Neural progenitor cell (in vitro differentiated cells): ENCODE results near the gene ASCL5. TPM values are rescaled to one million over a fixed set of nuclear protein-coding genes. Genes with fewer than 3 reads are reported as not detected.
A peak's percentile ranks its signal among the peaks of the same experiment; 100 is the strongest.

Experiments used
- DNase-seq: peaks from one replicate; pipeline ENCODE4 v3.0.0-alpha.2; 2016; ENCODE audit warnings: low spot score
- H2AFZ ChIP-seq: fragments of 200-600 bp; sonication (generic); replicated peaks from 2 replicates; pipeline ENCODE4 v1.6.1; 2016; ENCODE audit warnings: antibody characterized with exemption
- H3F3A ChIP-seq: fragments of 200-600 bp; sonication (generic); 2 replicates; pipeline ENCODE4 v1.6.1; 2016; ENCODE audit warnings: antibody characterized with exemption, low read depth
- H3K27ac ChIP-seq: fragments of 200-600 bp; sonication (generic); 2 replicates; pipeline ENCODE4 v1.5.1; 2016; ENCODE audit warnings: mild to moderate bottlenecking
- H3K27me3 ChIP-seq: fragments of 200-600 bp; sonication (generic); 2 replicates; pipeline ENCODE4 v1.6.1; 2016; ENCODE audit warnings: mild to moderate bottlenecking, moderate library complexity
- H3K36me3 ChIP-seq: fragments of 200-600 bp; sonication (generic); 2 replicates; pipeline ENCODE4 v1.5.1; 2016
- H3K4me1 ChIP-seq: fragments of 200-600 bp; sonication (generic); 2 replicates; pipeline ENCODE4 v1.6.1; 2016; ENCODE audit warnings: mixed run types
- H3K4me2 ChIP-seq: fragments of 200-600 bp; sonication (generic); 2 replicates; pipeline ENCODE4 v1.6.1; 2016
- H3K4me3 ChIP-seq: fragments of 200-600 bp; sonication (generic); 2 replicates; pipeline ENCODE4 v1.5.1; 2016
- H3K79me2 ChIP-seq: fragments of 200-600 bp; sonication (generic); 2 replicates; pipeline ENCODE4 v1.6.1; 2016; ENCODE audit warnings: low read depth
- H3K9ac ChIP-seq: fragments of 200-600 bp; sonication (generic); 2 replicates; pipeline ENCODE4 v1.6.1; 2016
- H3K9me3 ChIP-seq: fragments of 200-600 bp; sonication (generic); 2 replicates; pipeline ENCODE4 v1.5.1; 2016; ENCODE audit warnings: low read depth
- H4K20me1 ChIP-seq: fragments of 200-600 bp; sonication (generic); 2 replicates; pipeline ENCODE4 v1.6.1; 2016; ENCODE audit warnings: low read depth
- H3K27ac Mint-ChIP-seq: 3 replicates; pipeline ENCODE4 v1.8.0; 2021; ENCODE audit warnings: mixed read lengths
- H3K27me3 Mint-ChIP-seq: 2 replicates; pipeline ENCODE4 v1.8.0; 2022; ENCODE audit warnings: low read depth, mild to moderate bottlenecking, inconsistent platforms, moderate library complexity, mixed read lengths; ENCODE audit not compliant: insufficient read depth
- H3K36me3 Mint-ChIP-seq: 3 replicates; pipeline ENCODE4 v1.8.0; 2021; ENCODE audit warnings: mixed read lengths
- H3K4me1 Mint-ChIP-seq: 3 replicates; pipeline ENCODE4 v1.8.0; 2021; ENCODE audit warnings: mixed read lengths
- H3K4me3 Mint-ChIP-seq: 3 replicates; pipeline ENCODE4 v1.8.0; 2021; ENCODE audit warnings: mild to moderate bottlenecking, moderate library complexity, mixed read lengths
- H3K9me3 Mint-ChIP-seq: 3 replicates; pipeline ENCODE4 v1.8.0; 2020; ENCODE audit warnings: mixed read lengths
- EZH2 ChIP-seq: fragments of 200-600 bp; sonication (generic); IDR thresholded peaks from 2 replicates; pipeline ENCODE4 v1.6.1; 2017; ENCODE audit warnings: antibody characterized with exemption, mild to moderate bottlenecking, moderate library complexity
- EZH2phosphoT487 ChIP-seq: fragments of 200-600 bp; sonication (generic); IDR thresholded peaks from 2 replicates; pipeline ENCODE4 v1.6.1; 2017; ENCODE audit warnings: antibody characterized with exemption
- total RNA-seq: library from RNA; depleted of rRNA; stranded (reverse); fragments of >200 nt; gene quantifications from 2 replicates; pipeline ENCODE4 v1.2.3, GENCODE V29; 2015; ENCODE audit warnings: low replicate concordance
- TF ChIP-seq, protein P1 (sequence below): fragments of 200-600 bp; sonication (generic); IDR thresholded peaks from 2 replicates; pipeline ENCODE4 v1.5.1; 2017; ENCODE audit warnings: antibody characterized with exemption, mild to moderate bottlenecking

ASCL5 gene
- total RNA-seq, 1 donor from 2014 or later = not detected

DNA sequence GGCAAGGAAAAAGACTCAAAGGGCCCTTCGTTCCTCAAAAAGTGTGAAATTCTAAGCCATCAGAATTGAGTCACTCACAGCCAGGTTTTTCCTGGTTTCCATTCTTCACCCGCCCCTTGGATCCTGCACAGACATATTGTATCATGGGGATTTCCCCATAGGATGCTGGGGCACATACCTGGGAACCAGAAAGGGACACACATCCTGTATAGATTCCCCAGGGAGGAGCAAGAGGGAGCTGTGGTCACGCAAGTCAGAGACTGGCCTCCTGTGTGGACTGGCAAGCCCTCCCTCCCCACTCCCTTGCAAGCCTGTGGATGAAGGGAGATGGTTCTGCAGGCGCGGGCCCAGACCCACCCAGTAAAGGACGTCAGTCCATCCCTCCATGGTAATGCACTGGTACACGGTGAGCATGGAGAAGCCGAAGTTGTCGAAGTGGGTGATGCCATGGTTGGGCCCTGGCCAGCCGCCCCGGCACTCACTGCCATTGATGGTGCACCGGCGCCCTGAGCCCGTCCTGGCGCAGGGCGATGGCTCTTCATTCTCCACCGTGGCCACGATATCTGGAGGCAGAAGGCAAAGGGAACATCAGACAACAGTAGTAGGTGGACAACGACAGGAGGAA lies 38.0 kb downstream of the ASCL5 start:
- TF ChIP-seq, protein P1, sequence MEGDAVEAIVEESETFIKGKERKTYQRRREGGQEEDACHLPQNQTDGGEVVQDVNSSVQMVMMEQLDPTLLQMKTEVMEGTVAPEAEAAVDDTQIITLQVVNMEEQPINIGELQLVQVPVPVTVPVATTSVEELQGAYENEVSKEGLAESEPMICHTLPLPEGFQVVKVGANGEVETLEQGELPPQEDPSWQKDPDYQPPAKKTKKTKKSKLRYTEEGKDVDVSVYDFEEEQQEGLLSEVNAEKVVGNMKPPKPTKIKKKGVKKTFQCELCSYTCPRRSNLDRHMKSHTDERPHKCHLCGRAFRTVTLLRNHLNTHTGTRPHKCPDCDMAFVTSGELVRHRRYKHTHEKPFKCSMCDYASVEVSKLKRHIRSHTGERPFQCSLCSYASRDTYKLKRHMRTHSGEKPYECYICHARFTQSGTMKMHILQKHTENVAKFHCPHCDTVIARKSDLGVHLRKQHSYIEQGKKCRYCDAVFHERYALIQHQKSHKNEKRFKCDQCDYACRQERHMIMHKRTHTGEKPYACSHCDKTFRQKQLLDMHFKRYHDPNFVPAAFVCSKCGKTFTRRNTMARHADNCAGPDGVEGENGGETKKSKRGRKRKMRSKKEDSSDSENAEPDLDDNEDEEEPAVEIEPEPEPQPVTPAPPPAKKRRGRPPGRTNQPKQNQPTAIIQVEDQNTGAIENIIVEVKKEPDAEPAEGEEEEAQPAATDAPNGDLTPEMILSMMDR = no peak
- TF ChIP-seq EZH2phosphoT487 (no peak), EZH2 (no peak)
- Histone ChIP-seq H2AFZ (peak overlapping the region; percentile 48), H3K36me3 (no peaks in the 10 kb centered on the region), H3K27ac (no peak overlapping the region), H3K4me2 (peak overlapping the region; percentile 59), H3K9me3 (no peaks in the 10 kb centered on the region), H4K20me1 (no peaks in the 10 kb centered on the region), H3K4me1 (peaks cover 15% of the 10 kb centered on the region), H3K79me2 (no peaks in the 10 kb centered on the region), H3K4me3 (no peak overlapping the region), H3F3A (peaks cover 12% of the 10 kb centered on the region), H3K27me3 (no peaks in the 10 kb centered on the region), H3K9ac (no peak overlapping the region)
- Mint-ChIP-seq H3K36me3 (no peaks in the 10 kb centered on the region), H3K4me3 (no peak overlapping the region), H3K4me1 (peaks cover 73% of the 10 kb centered on the region), H3K9me3 (no peaks in the 10 kb centered on the region), H3K27ac (peak overlapping the region; percentile 3), H3K27me3 (peaks cover 4% of the 10 kb centered on the region)
- no peak for DNase-seq

DNA sequence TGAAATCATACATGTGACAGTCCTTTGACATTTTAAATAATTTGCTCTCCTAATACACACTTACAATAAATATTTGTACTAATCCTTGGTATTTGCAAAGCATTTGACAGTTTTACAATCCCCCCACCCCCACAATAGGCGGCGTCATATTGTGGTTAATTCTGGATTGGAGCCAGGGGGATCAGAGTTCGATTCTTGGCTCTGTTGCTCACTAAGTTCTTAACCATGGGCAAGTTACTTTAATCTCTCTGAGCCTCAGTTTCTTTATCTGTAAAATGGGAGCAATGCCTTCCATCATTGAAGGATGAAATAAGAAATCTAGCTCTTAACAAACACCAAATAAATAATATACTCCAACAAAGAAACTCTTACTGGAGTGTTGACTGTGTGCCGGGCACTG lies 38.6 kb downstream of the ASCL5 start:
- no peak overlapping the region for H3K27ac Mint-ChIP-seq

DNA sequence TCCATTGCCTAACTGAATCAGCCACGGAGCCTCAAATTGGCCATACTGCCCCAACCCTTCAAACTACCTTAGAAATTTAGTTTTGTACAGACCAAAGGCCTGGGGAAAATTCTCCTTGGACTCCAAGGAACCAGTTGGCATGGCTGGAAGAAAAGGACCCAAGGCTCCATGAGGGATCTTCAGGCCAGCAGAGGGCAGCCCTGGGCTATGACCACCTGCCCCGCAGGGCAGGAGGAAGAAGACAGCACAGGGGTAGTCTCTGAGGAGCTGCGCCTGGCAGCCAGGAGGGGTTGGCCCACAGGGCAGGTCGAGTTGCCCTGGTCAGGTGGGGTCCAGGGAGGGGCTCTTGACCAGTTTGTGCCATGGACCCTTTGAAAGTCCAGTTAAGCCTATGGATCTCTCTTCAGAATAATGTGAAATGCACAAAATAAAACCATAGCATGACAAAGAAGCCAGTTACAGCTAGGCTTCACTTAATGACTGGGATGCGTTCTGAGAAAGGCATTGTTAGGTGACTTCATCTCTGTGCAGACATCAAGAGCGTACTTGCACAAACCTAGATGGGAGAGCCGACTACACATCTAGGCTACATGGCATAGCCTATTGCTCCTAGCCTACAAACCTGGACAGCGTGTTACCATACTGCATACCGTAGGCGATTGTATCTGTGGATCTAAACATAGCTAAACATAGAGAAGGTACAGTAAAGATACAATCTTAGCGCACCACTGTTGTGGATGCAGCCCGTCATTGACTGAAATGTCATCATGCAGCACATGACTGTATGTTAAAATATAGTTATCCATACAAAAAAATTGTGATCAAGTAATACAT lies 40.9 kb downstream of the ASCL5 start:
- Histone ChIP-seq H3K79me2 (no peaks in the 10 kb centered on the region), H3K4me2 (no peak overlapping the region), H3K27ac (no peak overlapping the region), H3K9me3 (no peaks in the 10 kb centered on the region), H4K20me1 (no peaks in the 10 kb centered on the region), H3K4me1 (peaks cover 15% of the 10 kb centered on the region), H3K9ac (no peak overlapping the region), H3F3A (peaks cover 12% of the 10 kb centered on the region), H3K27me3 (no peaks in the 10 kb centered on the region), H3K36me3 (no peaks in the 10 kb centered on the region), H3K4me3 (no peak overlapping the region), H2AFZ (no peak overlapping the region)
- H3K36me3 Mint-ChIP-seq = no peaks in the 10 kb centered on the region
- DNase-seq = peak; percentile 80
- H3K27ac Mint-ChIP-seq = peak overlapping the region; percentile 94
- H3K9me3 Mint-ChIP-seq = no peaks in the 10 kb centered on the region
- TF ChIP-seq, protein P1 = peak; percentile 78
- no peak for TF ChIP-seq EZH2
- no peak for TF ChIP-seq EZH2phosphoT487
- H3K27me3 Mint-ChIP-seq = peaks cover 4% of the 10 kb centered on the region
- peak overlapping the region; percentile 51 for H3K4me3 Mint-ChIP-seq
- H3K4me1 Mint-ChIP-seq = peaks cover 62% of the 10 kb centered on the region

More for the DNA sequence above, 38.6 kb downstream of the ASCL5 start:
- Mint-ChIP-seq H3K9me3 (no peaks in the 10 kb centered on the region), H3K4me3 (no peak overlapping the region), H3K27me3 (peaks cover 4% of the 10 kb centered on the region), H3K36me3 (no peaks in the 10 kb centered on the region), H3K4me1 (peaks cover 73% of the 10 kb centered on the region)
- no peaks in the 10 kb centered on the region for H3K79me2 ChIP-seq
- H3K9me3 ChIP-seq = no peaks in the 10 kb centered on the region
- peaks cover 12% of the 10 kb centered on the region for H3F3A ChIP-seq
- H3K9ac ChIP-seq = no peak overlapping the region
- no peak overlapping the region for H3K4me3 ChIP-seq
- no peaks in the 10 kb centered on the region for H3K36me3 ChIP-seq
- H3K27me3 ChIP-seq = no peaks in the 10 kb centered on the region
- no peak for TF ChIP-seq EZH2
- TF ChIP-seq, protein P1 = no peak
- no peak for TF ChIP-seq EZH2phosphoT487
- H2AFZ ChIP-seq = no peak overlapping the region
- no peak overlapping the region for H3K27ac ChIP-seq
- DNase-seq = no peak
- H3K4me2 ChIP-seq = no peak overlapping the region
- H4K20me1 ChIP-seq = no peaks in the 10 kb centered on the region
- H3K4me1 ChIP-seq = peaks cover 15% of the 10 kb centered on the region
